ENCODE measurements around the gene C10orf143. TPM values are rescaled to one million over a fixed set of nuclear protein-coding genes. Genes with fewer than 3 reads are reported as not detected.

The C10orf143 gene
- total RNA-seq, 1 donor from 2014 or later = 4.4 TPM

- intact Hi-C loops (cut with micrococcal nuclease) = no loop called here
Measured at GRCh38 chr10:130038019-130038555, 72.5 kb downstream of the C10orf143 start.

- intact Hi-C loops (cut with micrococcal nuclease) = no loop called here
Measured at GRCh38 chr10:130037169-130037661, 73.4 kb downstream of the C10orf143 start.

- intact Hi-C loops (cut with micrococcal nuclease) = no loop called here
Measured at GRCh38 chr10:130036296-130037065, 74.1 kb downstream of the C10orf143 start.

GRCh38 chr10:130029209-130029608 lies 81.4 kb downstream of the C10orf143 start:
- intact Hi-C loops (cut with micrococcal nuclease) = no loop called here

- intact Hi-C loops (cut with micrococcal nuclease) = no loop called here
Measured at GRCh38 chr10:130028465-130028819, 82.2 kb downstream of the C10orf143 start.

GRCh38 chr10:130027716-130028464 lies 82.7 kb downstream of the C10orf143 start:
- intact Hi-C loops (cut with micrococcal nuclease) = no loop called here

GRCh38 chr10:130026670-130027456 lies 83.8 kb downstream of the C10orf143 start:
- intact Hi-C loops (cut with micrococcal nuclease) = no loop called here

- intact Hi-C loops (cut with micrococcal nuclease) = no loop called here
Measured at GRCh38 chr10:130025811-130026485, 84.7 kb downstream of the C10orf143 start.

- intact Hi-C loops (cut with micrococcal nuclease) = no loop called here
Measured at GRCh38 chr10:130025326-130025725, 85.3 kb downstream of the C10orf143 start.

- intact Hi-C loops (cut with micrococcal nuclease) = loop anchor here (5.0 kb wide), 1 partner anchor 82 kb away; no protein-coding TSS in a partner anchor
Measured at GRCh38 chr10:130024779-130025325, 85.8 kb downstream of the C10orf143 start.

- intact Hi-C loops (cut with micrococcal nuclease) = loop anchor here (5.0 kb wide), 1 partner anchor 83 kb away; no protein-coding TSS in a partner anchor
Measured at GRCh38 chr10:130024326-130024725, 86.3 kb downstream of the C10orf143 start.

- intact Hi-C loops (cut with micrococcal nuclease) = loop anchor here (5.0 kb wide), 1 partner anchor 84 kb away; no protein-coding TSS in a partner anchor
Measured at GRCh38 chr10:130023454-130024230, 87.0 kb downstream of the C10orf143 start.

- intact Hi-C loops (cut with micrococcal nuclease) = loop anchor here (5.0 kb wide), 1 partner anchor 85 kb away; no protein-coding TSS in a partner anchor
Measured at GRCh38 chr10:130022511-130023299, 87.9 kb downstream of the C10orf143 start.

- intact Hi-C loops (cut with micrococcal nuclease) = loop anchor here (5.0 kb wide), 1 partner anchor 85 kb away; no protein-coding TSS in a partner anchor
Measured at GRCh38 chr10:130022086-130022485, 88.5 kb downstream of the C10orf143 start.

GRCh38 chr10:130021383-130021950 lies 89.2 kb downstream of the C10orf143 start:
- intact Hi-C loops (cut with micrococcal nuclease) = loop anchor here (5.0 kb wide), 1 partner anchor 86 kb away; no protein-coding TSS in a partner anchor

- intact Hi-C loops (cut with micrococcal nuclease) = loop anchor here (5.0 kb wide), 1 partner anchor 86 kb away; no protein-coding TSS in a partner anchor
Measured at GRCh38 chr10:130020651-130021382, 89.8 kb downstream of the C10orf143 start.

- intact Hi-C loops (cut with micrococcal nuclease) = no loop called here
Measured at GRCh38 chr10:130018730-130019185, 91.9 kb downstream of the C10orf143 start.
